GM18868 (cell line): ENCODE measurements around the gene ROPN1.

ENCODE experiments used
- ATAC-seq: cut with Tn5 transposase; IDR thresholded peaks from one replicate; pipeline ENCODE4 v1.9.1; 2021; ENCODE audit warnings: mild to moderate bottlenecking, moderate library complexity; ENCODE audit not compliant: unreplicated experiment

Gene ROPN1

GRCh38 chr3:123951522-123952447, 40.1 kb downstream of the ROPN1 start:
- ATAC-seq = no peak

DNA sequence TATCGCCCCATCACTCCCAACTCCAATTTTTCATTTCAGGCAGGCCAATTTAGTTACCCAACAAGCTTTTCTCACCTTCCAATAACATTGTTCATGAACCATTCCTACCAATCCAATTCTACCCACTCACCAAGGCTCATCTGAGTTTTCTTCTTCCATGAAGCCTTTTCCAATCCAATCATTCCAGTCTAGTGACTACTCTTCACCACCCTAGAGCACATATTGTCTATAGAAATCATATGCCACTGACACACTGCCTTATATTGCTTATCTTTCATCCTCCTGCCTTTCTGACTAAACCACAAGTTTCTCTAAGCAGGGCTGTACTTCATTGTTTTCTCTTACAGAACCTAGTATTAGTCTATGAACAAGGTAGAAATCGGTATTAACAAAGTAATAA, 42.3 kb downstream of the ROPN1 start:
- ATAC-seq = no peak

GRCh38 chr3:123948449-123948848, 43.5 kb downstream of the ROPN1 start:
- ATAC-seq = no peak

- no peak for ATAC-seq
These were observed 44.4 kb downstream of the ROPN1 start for GRCh38 chr3:123947482-123947881.

DNA sequence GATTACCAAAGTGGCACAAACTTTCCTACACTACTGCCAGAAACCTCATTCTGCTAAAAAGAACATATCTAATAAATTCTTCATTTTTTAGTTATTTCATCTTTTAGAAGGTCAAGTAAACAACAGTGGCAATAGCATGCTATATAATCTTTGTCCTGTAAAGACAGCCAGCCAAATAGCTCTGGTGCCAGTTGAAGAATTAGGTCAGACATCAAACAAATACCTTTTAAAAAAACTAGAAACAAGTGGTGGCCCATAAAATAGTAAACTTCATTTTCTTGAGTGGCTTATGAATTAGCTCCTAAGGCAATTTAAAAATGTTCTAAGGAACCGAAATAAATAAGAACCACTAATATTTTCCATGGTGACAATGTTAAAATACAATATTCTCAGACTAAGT, 50.4 kb downstream of the ROPN1 start:
- no peak for ATAC-seq

- no peak for ATAC-seq
These were observed 50.8 kb downstream of the ROPN1 start for GRCh38 chr3:123941121-123941520.

GRCh38 chr3:123939706-123940105, 52.2 kb downstream of the ROPN1 start:
- no peak for ATAC-seq

DNA sequence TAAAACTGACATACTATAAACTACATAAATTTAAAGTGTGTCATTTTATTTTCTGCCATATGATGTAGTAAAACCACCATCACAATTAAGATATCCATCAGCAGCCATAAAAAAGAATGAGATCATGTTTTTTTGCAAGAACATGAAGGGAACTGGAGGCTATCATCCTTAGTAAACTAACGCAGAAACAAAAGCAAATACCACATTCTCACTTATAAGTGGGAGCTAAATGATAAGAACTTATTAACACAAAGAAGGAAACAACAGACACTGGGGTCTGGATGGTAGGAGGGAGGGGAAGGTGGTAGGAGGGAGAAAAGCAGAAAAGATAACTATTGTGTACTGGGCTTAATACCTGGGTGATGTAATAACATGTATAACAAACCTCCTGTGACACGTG, 55.5 kb downstream of the ROPN1 start:
- no peak for ATAC-seq

GRCh38 chr3:123935830-123936229, 56.1 kb downstream of the ROPN1 start:
- ATAC-seq = no peak

DNA sequence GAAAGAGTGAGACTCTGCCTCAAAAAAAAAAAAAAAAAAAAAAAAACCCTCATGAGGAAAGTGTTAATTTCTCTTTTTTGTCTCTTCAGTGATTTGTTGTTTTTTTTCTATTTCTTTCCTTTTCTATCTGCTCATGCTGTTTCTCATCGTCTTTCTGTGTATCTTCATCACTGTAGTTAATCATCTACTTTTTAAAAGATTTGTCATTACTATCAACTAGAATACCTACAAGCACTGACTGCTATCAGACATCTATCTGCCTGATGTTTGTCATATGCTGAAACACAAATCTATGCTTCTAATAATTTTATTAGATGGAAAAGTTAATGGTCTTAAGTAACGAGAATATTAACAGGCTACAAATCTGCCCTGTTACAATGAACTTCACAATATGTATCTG, 57.7 kb downstream of the ROPN1 start:
- ATAC-seq = no peak

- ATAC-seq = no peak
These were observed 61.5 kb downstream of the ROPN1 start for GRCh38 chr3:123930445-123930844.

DNA sequence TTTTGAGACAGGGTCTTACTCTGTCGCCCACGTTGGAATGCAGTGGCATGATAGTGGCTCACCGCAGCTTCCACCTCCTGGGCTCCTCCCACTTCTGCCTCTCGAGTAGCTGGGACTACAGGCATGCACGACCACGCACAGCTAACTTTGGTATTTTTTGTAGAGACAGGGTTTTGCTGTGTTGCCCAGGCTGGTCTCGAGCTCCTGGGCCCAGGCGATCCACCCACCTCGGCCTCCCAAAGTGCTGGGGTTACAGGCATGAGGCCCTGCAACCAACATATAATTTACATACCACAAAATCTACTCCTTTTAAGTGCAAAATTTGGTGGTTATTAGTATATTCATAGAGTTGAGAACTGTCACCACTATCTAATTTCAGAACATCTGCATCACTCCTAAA, 62.6 kb downstream of the ROPN1 start:
- ATAC-seq = no peak

- no peak for ATAC-seq
These were observed 65.5 kb downstream of the ROPN1 start for GRCh38 chr3:123926396-123926795.

- no peak for ATAC-seq
These were observed 71.1 kb downstream of the ROPN1 start for GRCh38 chr3:123920868-123921267.

DNA sequence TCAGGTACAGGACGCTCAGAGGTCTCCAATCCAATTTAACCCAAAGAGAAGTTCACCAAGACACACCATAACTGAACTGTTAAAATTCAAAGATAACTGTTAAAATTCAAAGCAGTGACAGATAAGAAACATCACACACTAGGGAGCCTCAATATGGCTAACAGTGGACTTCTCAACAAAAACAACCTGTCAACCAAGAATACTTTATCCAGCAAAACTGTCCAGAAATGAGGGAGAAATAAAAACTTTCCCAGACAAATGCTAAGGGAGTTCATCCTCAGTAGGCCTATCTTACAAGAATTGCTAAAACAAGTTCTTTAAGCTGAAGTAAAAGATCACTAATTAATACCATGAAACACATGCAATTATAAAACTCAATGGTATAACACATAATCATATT, 71.5 kb downstream of the ROPN1 start:
- ATAC-seq = no peak

GRCh38 chr3:123919353-123919752, 72.6 kb downstream of the ROPN1 start:
- no peak for ATAC-seq
